Glomerular endothelial cell (primary cell): ENCODE results near the gene ACOT7. TPM values are rescaled to one million over a fixed set of nuclear protein-coding genes. Genes with fewer than 3 reads are reported as not detected.

Experiments
- DNase-seq: peaks from one replicate; pipeline ENCODE4 v3.0.0-alpha.2; 2011; ENCODE audit warnings: low read depth, low spot score; ENCODE audit errors: extremely low read depth
- total RNA-seq: library from RNA; depleted of rRNA; stranded (reverse); fragments of >200 nt; gene quantifications from 2 replicates; pipeline ENCODE4 v1.2.3, GENCODE V29; 2015

The ACOT7 gene
- total RNA-seq, 1 donor from 2014 or later, result 84.0 TPM

GRCh38 chr1:6424619-6425593 is 31.3 kb upstream of the ACOT7 start, which contains the start of gene ESPN:
Gene ESPN (plus strand): TSS chr1:6424776. CDS start chr1:6424956, 180 bp downstream.
- DNase-seq, result no peak

GRCh38 chr1:6424000-6424565 is 30.5 kb upstream of the ACOT7 start:
- DNase-seq, result no peak

- no peak for DNase-seq
Measured at GRCh38 chr1:6423321-6423999, 29.9 kb upstream of the ACOT7 start.

- no peak for DNase-seq
Measured at GRCh38 chr1:6421266-6421665, 27.7 kb upstream of the ACOT7 start.

- no peak for DNase-seq
Measured at GRCh38 chr1:6420454-6421042, 27.0 kb upstream of the ACOT7 start.

GRCh38 chr1:6419804-6420453 is 26.4 kb upstream of the ACOT7 start, which contains the start of gene HES2:
Gene HES2 (minus strand): TSS chr1:6419919. CDS start chr1:6419820, 99 bp downstream.
- no peak for DNase-seq

- no peak for DNase-seq
Measured at GRCh38 chr1:6419397-6419803, 25.8 kb upstream of the ACOT7 start.

- DNase-seq, result no peak
Measured at GRCh38 chr1:6418668-6419396, 25.3 kb upstream of the ACOT7 start.

- no peak for DNase-seq
Measured at GRCh38 chr1:6417961-6418667, 24.5 kb upstream of the ACOT7 start.

GRCh38 chr1:6416906-6417305 is 23.3 kb upstream of the ACOT7 start:
- DNase-seq, result no peak

GRCh38 chr1:6416295-6416656 is 22.7 kb upstream of the ACOT7 start:
- DNase-seq, result no peak

GRCh38 chr1:6414881-6415626 is 21.5 kb upstream of the ACOT7 start:
- no peak for DNase-seq

GRCh38 chr1:6414443-6414844 is 20.9 kb upstream of the ACOT7 start:
- no peak for DNase-seq

- no peak for DNase-seq
Measured at GRCh38 chr1:6412896-6413295, 19.3 kb upstream of the ACOT7 start.

GRCh38 chr1:6410248-6410893 is 16.8 kb upstream of the ACOT7 start:
- DNase-seq, result no peak

GRCh38 chr1:6409733-6410132 is 16.2 kb upstream of the ACOT7 start:
- no peak for DNase-seq

GRCh38 chr1:6409053-6409452 is 15.5 kb upstream of the ACOT7 start:
- no peak for DNase-seq

- DNase-seq, result no peak
Measured at GRCh38 chr1:6408023-6408422, 14.5 kb upstream of the ACOT7 start.
